Common myeloid progenitor, CD34-positive (primary cell): ENCODE results near the gene FAM177B.

Experiments used
- CTCF ChIA-PET: fragments of 350-600 bp; sonication (Branson Sonifier 250); formaldehyde crosslinking; loops from one replicate; lab custom pipeline; 2021; ENCODE audit warnings: antibody characterized with exemption; lab: Charles Lee
- POLR2A ChIA-PET: fragments of 350-600 bp; sonication (Branson Sonifier 250); formaldehyde crosslinking; loops from one replicate; lab custom pipeline; 2021; ENCODE audit warnings: antibody characterized with exemption; lab: Charles Lee
- DNase-seq, 3 donors: peaks; one replicate each; pipeline versions ENCODE4 v3.0.0 to v3.0.0-alpha.2; 2013
- H3K27ac ChIP-seq, 2 experiments: 1 replicate in 1 of 2; 2 replicates in 1 of 2; pipeline ENCODE4 v1.7.0; 2013; ENCODE audit warnings: inconsistent platforms in 2 of 2, low read length in 2 of 2, mild to moderate bottlenecking in 2 of 2, low read depth in 1 of 2, moderate library complexity in 1 of 2; ENCODE audit not compliant: severe bottlenecking in 2 of 2, insufficient read depth in 1 of 2, poor library complexity in 1 of 2
- H3K27me3 ChIP-seq, 5 experiments: replicated peaks in 2 of 5; 1 replicate in 3 of 5; 2 replicates in 2 of 5; pipeline versions ENCODE4 v1.6.1 to v1.7.0; 2013; ENCODE audit warnings: low read length in 4 of 5, mild to moderate bottlenecking in 2 of 5, moderate library complexity in 2 of 5, inconsistent platforms in 1 of 5; ENCODE audit not compliant: insufficient read depth in 5 of 5, control insufficient read depth in 4 of 5
- H3K36me3 ChIP-seq, 4 experiments: 1 replicate in 2 of 4; 2 replicates in 2 of 4; pipeline versions ENCODE4 v1.6.1 to v1.7.0; 2013; ENCODE audit warnings: low read length in 3 of 4, control low read depth in 1 of 4, mild to moderate bottlenecking in 1 of 4; ENCODE audit not compliant: control insufficient read depth in 4 of 4, insufficient read depth in 4 of 4
- H3K4me1 ChIP-seq, 4 experiments: 1 replicate in 3 of 4; 2 replicates in 1 of 4; pipeline versions ENCODE4 v1.6.1 to v1.7.1; 2013; ENCODE audit warnings: low read length in 3 of 4, mild to moderate bottlenecking in 3 of 4, control low read depth in 1 of 4, inconsistent platforms in 1 of 4, moderate library complexity in 1 of 4; ENCODE audit not compliant: control insufficient read depth in 4 of 4, insufficient read depth in 4 of 4; ENCODE audit errors: control extremely low read depth in 1 of 4
- H3K4me3 ChIP-seq, 7 experiments: 1 replicate in 4 of 7; 2 replicates in 3 of 7; pipeline versions ENCODE4 v1.5.1 to v1.7.0; 2013; ENCODE audit warnings: mild to moderate bottlenecking in 7 of 7, low read length in 6 of 7, moderate library complexity in 6 of 7, inconsistent platforms in 2 of 7, low read depth in 2 of 7, control low read depth in 1 of 7; ENCODE audit not compliant: insufficient read depth in 4 of 7, control insufficient read depth in 1 of 7; ENCODE audit errors: extremely low read depth in 1 of 7
- H3K9me3 ChIP-seq, 5 experiments: 1 replicate in 4 of 5; 2 replicates in 1 of 5; pipeline versions ENCODE4 v1.6.1 to v1.7.1; 2013; ENCODE audit warnings: low read length in 4 of 5, mild to moderate bottlenecking in 2 of 5, inconsistent platforms in 1 of 5, low read depth in 1 of 5, moderate library complexity in 1 of 5; ENCODE audit not compliant: control insufficient read depth in 4 of 5, insufficient read depth in 2 of 5; ENCODE audit errors: control extremely low read depth in 1 of 5
- WGBS: methylation state at CpG from one replicate; pipeline ENCODE4 v1.1.5; 2013; ENCODE audit not compliant: insufficient coverage; 5-methylcytosine and 5-hydroxymethylcytosine counted together

Gene FAM177B

DNA sequence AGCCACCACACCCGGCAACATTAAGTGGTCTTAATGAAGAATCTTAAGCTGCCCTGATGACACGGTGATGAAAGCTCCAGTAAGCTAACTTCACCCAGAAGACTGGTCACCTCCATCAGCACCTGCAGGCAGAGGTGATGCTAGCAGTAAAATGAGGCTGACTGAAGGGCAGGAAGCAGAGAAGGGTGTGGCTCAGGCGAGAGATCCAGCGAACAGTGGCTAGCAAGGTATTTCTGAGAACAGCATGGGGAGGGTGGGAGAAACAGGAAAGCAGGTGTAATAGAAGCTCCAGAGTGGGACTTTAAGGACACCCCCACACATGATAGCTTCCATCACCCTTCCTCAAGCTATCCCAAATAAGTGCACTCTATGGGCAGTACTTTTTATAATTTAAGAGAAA, 62.0 kb downstream of the FAM177B start:
- Histone ChIP-seq H3K27me3 (no peaks in the 10 kb centered on the region), H3K4me3 (no peak overlapping the region), H3K9me3 (no peaks in the 10 kb centered on the region), H3K27ac (no peak overlapping the region), H3K4me1 (no peaks in the 10 kb centered on the region), H3K36me3 (no peaks in the 10 kb centered on the region)
- ChIA-PET POLR2A (no interaction called here), CTCF (interaction anchor here (0.6 to 1.5 kb wide), 3 partner anchors 40 to 291 kb away, joined by 3 to 4 read pairs (median 3); no protein-coding TSS in a partner anchor)
- no peak for DNase-seq
- whole genome bisulfite sequencing: 100% methylated on average over 3 of the region's 4 CpGs
